Mammary epithelial cell (primary cell): ENCODE data around the gene RABGAP1L.

ENCODE experiments used
- EZH2 ChIP-seq: IDR thresholded peaks from 2 replicates; pipeline ENCODE4 v1.6.1; 2012; ENCODE audit warnings: low read length, inconsistent platforms, borderline replicate concordance
- TF ChIP-seq, protein P1 (sequence below), 2 donors: IDR thresholded peaks in 1 of 2; conservative IDR thresholded peaks in 1 of 2; 2 replicates each; pipeline ENCODE4 v1.5.1; 2011 to 2012; ENCODE audit warnings: inconsistent platforms in 2 of 2, low read length in 2 of 2, mild to moderate bottlenecking in 2 of 2, control low read depth in 1 of 2, low read depth in 1 of 2; ENCODE audit not compliant: insufficient read depth in 1 of 2; ENCODE audit errors: extremely low read depth in 1 of 2

DNA sequence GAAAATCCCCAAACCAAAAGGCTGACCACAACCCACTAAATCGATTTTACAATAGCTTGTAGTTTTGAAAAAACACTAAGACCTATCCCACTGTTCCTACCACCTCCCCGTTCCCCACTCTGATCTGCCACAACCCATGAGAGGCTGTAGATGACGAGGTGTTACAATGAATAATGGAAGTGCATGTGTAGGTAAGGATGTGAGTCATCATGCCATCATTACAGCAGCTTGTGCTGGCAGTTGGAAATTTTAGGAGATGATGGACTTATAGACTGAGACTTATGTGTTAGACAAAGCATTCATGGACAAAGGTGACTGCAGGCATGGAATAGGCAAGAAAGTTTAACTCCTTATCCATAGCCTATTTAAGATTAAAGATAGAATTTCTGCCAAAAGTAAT lies 655.7 kb downstream of the RABGAP1L start:
- TF ChIP-seq, protein P1, sequence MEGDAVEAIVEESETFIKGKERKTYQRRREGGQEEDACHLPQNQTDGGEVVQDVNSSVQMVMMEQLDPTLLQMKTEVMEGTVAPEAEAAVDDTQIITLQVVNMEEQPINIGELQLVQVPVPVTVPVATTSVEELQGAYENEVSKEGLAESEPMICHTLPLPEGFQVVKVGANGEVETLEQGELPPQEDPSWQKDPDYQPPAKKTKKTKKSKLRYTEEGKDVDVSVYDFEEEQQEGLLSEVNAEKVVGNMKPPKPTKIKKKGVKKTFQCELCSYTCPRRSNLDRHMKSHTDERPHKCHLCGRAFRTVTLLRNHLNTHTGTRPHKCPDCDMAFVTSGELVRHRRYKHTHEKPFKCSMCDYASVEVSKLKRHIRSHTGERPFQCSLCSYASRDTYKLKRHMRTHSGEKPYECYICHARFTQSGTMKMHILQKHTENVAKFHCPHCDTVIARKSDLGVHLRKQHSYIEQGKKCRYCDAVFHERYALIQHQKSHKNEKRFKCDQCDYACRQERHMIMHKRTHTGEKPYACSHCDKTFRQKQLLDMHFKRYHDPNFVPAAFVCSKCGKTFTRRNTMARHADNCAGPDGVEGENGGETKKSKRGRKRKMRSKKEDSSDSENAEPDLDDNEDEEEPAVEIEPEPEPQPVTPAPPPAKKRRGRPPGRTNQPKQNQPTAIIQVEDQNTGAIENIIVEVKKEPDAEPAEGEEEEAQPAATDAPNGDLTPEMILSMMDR (conservative IDR thresholded peaks at IDR 0.05 in 1 of 2, IDR thresholded peaks at IDR 0.05 in 1 of 2; ENCODE audit: extremely low read depth in 1 of 2, insufficient read depth in 1 of 2, low read depth in 1 of 2, low read length in 2 of 2), result no peak
- TF ChIP-seq EZH2, result no peak
